Natural killer cell (primary cell): Measurements from ENCODE around the gene PADI1. TPM values are rescaled to one million over a fixed set of nuclear protein-coding genes. Genes with fewer than 3 reads are reported as not detected.

Experiments used
- ATAC-seq, 3 donors: fragments of 150-1000 bp in 2 of 3; fragments of 200-7000 bp in 1 of 3; cut with Tn5 transposase; 1 replicate in 1 of 3; 2 replicates in 2 of 3; pipeline ENCODE4 v1.10.0; 2021; ENCODE audit warnings: mild to moderate bottlenecking in 2 of 3, moderate library complexity in 2 of 3
- DNase-seq, 2 donors: peaks; one replicate each; pipeline versions ENCODE4 v3.0.0 to v3.0.0-alpha.2; 2013 to 2021; ENCODE audit warnings: mixed read lengths in 1 of 2
- H3K27ac ChIP-seq: one replicate; pipeline ENCODE4 v1.5.1; 2013; ENCODE audit warnings: mild to moderate bottlenecking, low read length
- H3K27me3 ChIP-seq: one replicate; pipeline ENCODE4 v1.6.1; 2013; ENCODE audit warnings: low read length; ENCODE audit not compliant: control insufficient read depth, insufficient read depth
- H3K36me3 ChIP-seq: one replicate; pipeline ENCODE4 v1.6.1; 2013; ENCODE audit warnings: low read length; ENCODE audit not compliant: control insufficient read depth, insufficient read depth
- H3K4me1 ChIP-seq: one replicate; pipeline ENCODE4 v1.6.1; 2013; ENCODE audit warnings: low read length; ENCODE audit not compliant: control insufficient read depth, insufficient read depth
- H3K4me3 ChIP-seq: one replicate; pipeline ENCODE4 v1.5.1; 2013; ENCODE audit warnings: low read length
- H3K9me3 ChIP-seq: one replicate; pipeline ENCODE4 v1.6.1; 2013; ENCODE audit warnings: low read length; ENCODE audit not compliant: control insufficient read depth, insufficient read depth
- H3K27ac Mint-ChIP-seq, 2 donors: one replicate each; pipeline ENCODE4 v1.8.0; 2022; ENCODE audit warnings: mild to moderate bottlenecking in 2 of 2, mixed read lengths in 2 of 2, moderate library complexity in 1 of 2
- H3K27me3 Mint-ChIP-seq, 2 donors: one replicate each; pipeline ENCODE4 v1.8.0; 2022; ENCODE audit warnings: low read depth in 2 of 2, mixed read lengths in 2 of 2
- H3K36me3 Mint-ChIP-seq: one replicate; pipeline ENCODE4 v1.8.0; 2022; ENCODE audit warnings: mixed read lengths
- H3K4me1 Mint-ChIP-seq, 2 donors: one replicate each; pipeline ENCODE4 v1.8.0; 2022; ENCODE audit warnings: mixed read lengths in 2 of 2
- H3K4me3 Mint-ChIP-seq: one replicate; pipeline ENCODE4 v1.8.0; 2022; ENCODE audit warnings: mild to moderate bottlenecking, moderate library complexity, mixed read lengths
- H3K9me3 Mint-ChIP-seq, 2 donors: one replicate each; pipeline ENCODE4 v1.8.0; 2022; ENCODE audit warnings: mixed read lengths in 2 of 2
- CTCF ChIP-seq: fragments of 200-600 bp; IDR thresholded peaks from one replicate; pipeline ENCODE4 v1.8.0; 2022; ENCODE audit warnings: antibody characterized with exemption
- WGBS: methylation state at CpG from one replicate; pipeline ENCODE4 v1.1.7; 2013; ENCODE audit warnings: missing lambda C conversion rate; ENCODE audit not compliant: insufficient coverage; 5-methylcytosine and 5-hydroxymethylcytosine counted together
- intact Hi-C: fragments of 100-400 bp; cut with micrococcal nuclease; formaldehyde crosslinking; loops from one replicate; pipeline ENCODE4 v1.14.2; 2022
- total RNA-seq, 4 donors: library from RNA; stranded (reverse); fragments of 120-200 nt in 1 of 4; gene quantifications; one replicate each; pipeline versions ENCODE4 v1.2.3 to v1.2.4, GENCODE V29; 2013 to 2022

Gene PADI1
- total RNA-seq, 3 donors from 2014 or later (not counting 1 experiment from before 2014, with no cell fraction given), result not detected

- H3K4me3 ChIP-seq, result no peak overlapping the region
- Mint-ChIP-seq H3K4me3 (no peak overlapping the region), H3K27ac (no peak overlapping the region), H3K27me3 (peaks cover 19 to 28% of the 10 kb centered on the region in 2 donors), H3K9me3 (no peaks in the 10 kb centered on the region), H3K36me3 (no peaks in the 10 kb centered on the region), H3K4me1 (peaks cover 13 to 23% of the 10 kb centered on the region in 2 donors)
- ATAC-seq (no peak), DNase-seq (no peak)
- intact Hi-C loops, result no loop called here
- H3K9me3 ChIP-seq, result no peaks in the 10 kb centered on the region
- H3K27me3 ChIP-seq, result no peaks in the 10 kb centered on the region
- no peak overlapping the region for H3K27ac ChIP-seq
- TF ChIP-seq CTCF, result no peak
- 87% methylated on average over 6 of the region's 6 CpGs for WGBS
- H3K36me3 ChIP-seq, result no peaks in the 10 kb centered on the region
- no peaks in the 10 kb centered on the region for H3K4me1 ChIP-seq
Measured at GRCh38 chr1:17176306-17177061, 28.4 kb upstream of the PADI1 start.

- Mint-ChIP-seq H3K27ac (no peak overlapping the region), H3K36me3 (no peaks in the 10 kb centered on the region), H3K4me1 (peaks cover 21 to 26% of the 10 kb centered on the region in 2 donors), H3K27me3 (peaks cover 19 to 28% of the 10 kb centered on the region in 2 donors), H3K9me3 (no peaks in the 10 kb centered on the region), H3K4me3 (no peak overlapping the region)
- Histone ChIP-seq H3K27ac (no peak overlapping the region), H3K27me3 (no peaks in the 10 kb centered on the region), H3K4me1 (peaks cover 5% of the 10 kb centered on the region), H3K9me3 (no peaks in the 10 kb centered on the region), H3K4me3 (no peak overlapping the region), H3K36me3 (no peaks in the 10 kb centered on the region)
- no peak for TF ChIP-seq CTCF
- intact Hi-C loops, result no loop called here
- DNase-seq (no peak), ATAC-seq (no peak)
- WGBS, result no CpG with 5 or more reads among the region's 1 CpG
Measured at GRCh38 chr1:17177651-17178050, 27.3 kb upstream of the PADI1 start.

- peaks cover 14 to 25% of the 10 kb centered on the region in 2 donors for H3K27me3 Mint-ChIP-seq
- DNase-seq, result peak in 1 of 2 donors; percentile 36
- WGBS, result 3% methylated on average over 6 of the region's 6 CpGs
- H3K36me3 Mint-ChIP-seq, result no peaks in the 10 kb centered on the region
- peak; percentile 42 to 59 (median 55) for ATAC-seq
- no peak overlapping the region for H3K4me3 ChIP-seq
- peak overlapping the region; percentile 60 for H3K4me3 Mint-ChIP-seq
- no peaks in the 10 kb centered on the region for H3K9me3 ChIP-seq
- H3K4me1 Mint-ChIP-seq, result peaks cover 15 to 20% of the 10 kb centered on the region in 2 donors
- no peak for TF ChIP-seq CTCF
- peak overlapping the region; percentile 5 for H3K27ac ChIP-seq
- H3K4me1 ChIP-seq, result peaks cover 11% of the 10 kb centered on the region
- no peaks in the 10 kb centered on the region for H3K27me3 ChIP-seq
- peak overlapping the region; percentile 15 to 49 for H3K27ac Mint-ChIP-seq
- no peaks in the 10 kb centered on the region for H3K36me3 ChIP-seq
- no peaks in the 10 kb centered on the region for H3K9me3 Mint-ChIP-seq
- intact Hi-C loops, result no loop called here
Measured at GRCh38 chr1:17181781-17182464, 23.0 kb upstream of the PADI1 start.
